ENCODE measurements around the gene MYO1D.
"Not testable (repeated sequence)": the region's sequence is repeated elsewhere in the genome, so short reads cannot be mapped to it uniquely, and the experiment has no call there.

MYO1D gene

DNA sequence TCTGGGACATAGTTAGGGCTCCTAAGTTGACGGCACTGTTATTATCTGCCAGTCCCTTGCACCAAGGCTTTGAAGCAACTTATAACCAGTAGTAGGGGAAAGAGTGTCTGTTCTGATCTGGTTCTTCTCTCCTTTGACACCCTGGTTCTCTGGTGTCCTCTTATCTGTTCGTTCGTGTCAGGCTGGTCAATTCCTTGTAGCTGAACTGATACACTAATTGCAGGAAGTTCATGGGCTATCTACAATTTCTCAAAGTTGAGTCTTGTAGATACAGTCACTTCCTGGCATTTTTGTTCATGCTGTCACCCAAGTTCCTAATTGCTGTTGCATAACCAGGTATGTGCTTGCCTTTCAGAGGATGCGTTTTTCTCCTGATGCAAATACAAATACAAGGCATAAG, 17.3 kb upstream of the MYO1D start:
- no peak for DNase-seq (ENCODE audit: low spot score)

GRCh38 chr17:32887410-32887809, 10.5 kb upstream of the MYO1D start:
- DNase-seq (ENCODE audit: low spot score) = not testable (repeated sequence)

DNA sequence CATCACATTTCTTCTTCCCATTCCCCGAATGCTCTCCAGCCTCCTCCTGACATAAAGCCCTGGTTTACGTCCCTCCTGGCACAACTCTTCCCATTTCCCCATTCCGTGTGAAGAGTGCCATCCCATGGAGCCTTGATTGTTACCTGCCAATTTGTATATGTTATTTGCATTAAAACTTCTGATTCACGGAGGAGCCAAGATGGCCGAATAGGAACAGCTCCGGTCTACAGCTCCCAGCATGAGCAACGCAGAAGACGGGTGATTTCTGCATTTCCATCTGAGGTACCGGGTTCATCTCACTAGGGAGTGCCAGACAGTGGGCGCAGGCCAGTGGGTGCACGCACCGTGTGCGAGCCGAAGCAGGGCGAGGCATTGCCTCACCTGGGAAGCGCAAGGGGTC, 10.0 kb upstream of the MYO1D start:
- not testable (repeated sequence) for DNase-seq (ENCODE audit: low spot score)

DNA sequence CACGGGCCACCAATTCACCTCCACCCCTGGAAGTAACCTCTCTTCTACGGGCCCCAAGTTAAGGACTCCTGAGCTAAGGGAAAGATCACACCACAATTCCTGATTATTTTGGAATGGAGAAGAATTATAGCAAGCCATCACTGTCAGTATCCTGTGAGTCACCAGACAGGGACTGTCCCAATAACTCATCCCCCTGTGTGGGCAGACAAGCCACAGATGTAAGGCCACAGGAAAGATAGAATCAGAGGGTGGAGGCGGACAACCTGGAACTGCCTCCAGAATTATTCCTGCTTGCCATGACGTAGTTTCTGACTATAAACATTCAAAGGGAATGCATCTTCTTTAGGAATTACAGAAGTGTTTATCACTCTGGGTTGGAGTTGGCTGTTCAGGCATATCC, 5.8 kb upstream of the MYO1D start:
- DNase-seq (ENCODE audit: low spot score) = no peak

- DNase-seq (ENCODE audit: low spot score) = no peak
These were observed 5.1 kb upstream of the MYO1D start for GRCh38 chr17:32882029-32882428.

DNA sequence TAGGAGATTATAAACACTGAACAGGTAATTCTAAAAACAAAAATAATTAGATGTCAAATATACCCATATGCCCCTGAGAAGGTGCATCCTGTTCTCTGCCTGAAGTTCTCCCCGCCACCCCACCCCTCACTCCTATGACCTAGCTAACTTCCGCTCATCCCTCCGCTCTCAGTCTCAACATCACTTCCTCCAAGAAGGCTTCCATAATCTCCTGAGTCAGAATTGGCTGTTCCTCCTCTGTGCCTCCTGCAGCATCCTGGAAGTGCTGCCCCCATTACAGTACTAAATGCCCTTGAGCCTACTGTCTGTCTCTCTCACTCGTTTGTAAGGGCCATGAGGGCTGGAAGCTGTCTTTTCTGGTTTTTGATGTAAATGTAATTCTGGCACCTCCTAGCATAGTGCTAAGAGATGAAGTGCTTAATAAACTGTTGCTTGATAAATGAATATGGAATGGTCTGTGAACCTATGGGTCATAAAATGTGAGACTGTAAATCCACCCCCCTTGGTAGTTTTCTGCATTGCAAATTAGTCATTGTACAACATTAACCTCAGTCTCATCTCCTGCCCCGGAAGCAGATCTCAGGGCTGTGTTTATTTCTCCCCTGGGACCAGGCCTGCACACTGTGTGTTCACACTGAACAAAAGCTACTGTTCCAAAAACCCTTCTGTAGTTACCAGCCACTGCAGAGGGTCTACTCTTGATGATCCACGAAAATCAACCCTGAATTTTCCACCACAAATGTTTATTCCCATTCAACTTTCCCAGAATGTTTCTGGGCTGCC, 3.9 kb upstream of the MYO1D start:
- no peak for DNase-seq (ENCODE audit: low spot score)

- no peak for DNase-seq (ENCODE audit: low spot score)
These were observed 2.2 kb upstream of the MYO1D start for GRCh38 chr17:32879134-32879533.

- no peak for DNase-seq (ENCODE audit: low spot score)
These were observed 1.3 kb upstream of the MYO1D start for GRCh38 chr17:32878211-32878610.

GRCh38 chr17:32877164-32877764, 340 bp upstream of the MYO1D start:
- DNase-seq (ENCODE audit: low spot score) = peak; percentile 92

DNA sequence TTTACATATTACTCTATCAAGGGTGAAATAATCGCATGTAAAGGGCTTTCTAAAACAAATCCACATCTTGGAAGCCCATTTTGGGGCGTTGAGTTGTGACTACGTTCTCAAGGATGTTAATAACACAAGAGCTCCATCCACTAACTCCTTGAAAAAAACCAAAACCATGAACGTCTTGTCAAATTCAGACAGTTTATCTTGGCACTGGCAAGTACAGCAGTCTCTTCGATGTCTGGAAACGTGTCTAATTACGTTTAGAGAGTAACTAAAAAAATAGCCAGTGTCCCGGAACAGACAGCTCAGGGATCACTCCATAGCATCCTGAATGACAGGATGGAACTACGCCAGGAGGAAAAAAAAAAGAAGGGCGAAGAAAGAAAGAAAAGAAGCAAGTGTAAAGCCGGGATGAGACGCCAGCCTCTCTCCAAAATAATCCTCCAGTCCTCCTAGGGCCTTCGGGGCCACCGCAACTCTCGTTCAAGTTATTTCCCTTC, 954 bp downstream of the MYO1D start:
- DNase-seq (ENCODE audit: low spot score) = no peak

- no peak for DNase-seq (ENCODE audit: low spot score)
These were observed 1.6 kb downstream of the MYO1D start for GRCh38 chr17:32875230-32875917.

GRCh38 chr17:32873114-32873513, 3.8 kb downstream of the MYO1D start:
- no peak for DNase-seq (ENCODE audit: low spot score)

GRCh38 chr17:32871746-32872145, 5.2 kb downstream of the MYO1D start:
- no peak for DNase-seq (ENCODE audit: low spot score)

DNA sequence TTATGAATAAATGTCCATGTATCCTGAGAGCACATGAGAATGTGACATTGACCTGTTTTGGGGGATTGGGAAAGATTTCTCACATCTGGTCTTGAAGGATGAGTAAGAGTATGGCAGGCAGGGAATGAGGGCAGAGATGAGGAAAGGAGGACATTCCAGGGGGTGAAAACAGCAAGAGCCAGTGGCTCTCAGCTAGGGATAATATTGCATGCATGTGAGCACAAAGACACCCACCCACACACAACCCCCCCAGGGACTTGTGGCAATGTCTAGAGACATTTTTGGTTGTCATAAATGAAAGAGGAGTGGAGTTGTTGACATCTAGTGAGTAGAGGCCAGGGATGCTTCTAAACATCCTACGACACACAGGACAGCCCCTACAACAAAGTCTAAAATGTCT, 6.0 kb downstream of the MYO1D start:
- DNase-seq (ENCODE audit: low spot score) = no peak

DNA sequence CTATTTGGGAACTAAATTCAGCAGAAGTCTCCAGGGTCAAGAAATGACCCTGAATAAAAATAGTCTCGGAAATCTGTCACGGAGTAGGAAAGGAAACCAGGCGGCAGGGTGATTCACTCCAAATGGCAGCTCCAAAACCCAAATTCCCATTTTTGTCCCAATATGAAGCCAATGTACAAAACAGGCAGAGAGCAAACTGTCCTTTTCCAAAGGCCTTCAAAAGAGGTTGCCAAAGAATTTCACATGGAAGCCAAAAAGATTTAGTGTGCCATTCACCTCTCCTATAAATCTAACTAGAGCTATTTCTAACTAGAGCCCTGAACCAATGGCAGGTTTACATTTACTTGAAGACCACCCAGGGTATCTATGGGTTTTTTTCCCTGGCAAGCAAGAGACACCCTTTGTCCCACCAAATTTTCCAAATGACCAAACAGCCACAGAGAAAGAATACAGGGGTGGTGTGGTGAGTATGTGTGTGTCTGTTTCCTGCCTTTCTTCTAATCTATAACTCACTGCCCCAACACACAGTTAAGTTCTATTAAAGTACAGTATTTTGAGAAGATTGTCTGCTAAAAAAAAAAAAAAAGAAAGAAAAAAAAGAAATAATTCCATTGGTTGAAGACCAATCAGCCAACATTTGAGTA, 6.8 kb downstream of the MYO1D start:
- no peak for DNase-seq (ENCODE audit: low spot score)

GRCh38 chr17:32869345-32870026, 7.4 kb downstream of the MYO1D start:
- no peak for DNase-seq (ENCODE audit: low spot score)

DNA sequence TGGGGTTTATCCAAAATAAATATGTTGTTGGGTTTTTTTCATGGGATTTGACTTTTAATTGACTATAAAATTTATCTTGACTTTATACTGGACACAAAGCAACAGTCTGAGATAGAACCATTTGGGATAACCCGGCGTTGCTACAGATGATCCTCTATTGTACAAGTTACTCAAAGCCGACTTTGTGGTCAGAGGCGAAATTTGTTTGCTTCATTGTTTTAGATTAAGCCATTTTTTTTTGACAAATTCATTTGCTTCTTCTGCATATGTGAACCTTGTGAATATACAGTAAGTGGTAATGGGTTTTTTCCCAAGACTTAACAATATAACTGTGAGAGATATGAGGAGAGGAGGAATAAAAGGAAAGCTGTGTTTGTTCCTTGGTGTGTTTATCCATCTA, 11.8 kb downstream of the MYO1D start:
- DNase-seq (ENCODE audit: low spot score) = no peak

DNA sequence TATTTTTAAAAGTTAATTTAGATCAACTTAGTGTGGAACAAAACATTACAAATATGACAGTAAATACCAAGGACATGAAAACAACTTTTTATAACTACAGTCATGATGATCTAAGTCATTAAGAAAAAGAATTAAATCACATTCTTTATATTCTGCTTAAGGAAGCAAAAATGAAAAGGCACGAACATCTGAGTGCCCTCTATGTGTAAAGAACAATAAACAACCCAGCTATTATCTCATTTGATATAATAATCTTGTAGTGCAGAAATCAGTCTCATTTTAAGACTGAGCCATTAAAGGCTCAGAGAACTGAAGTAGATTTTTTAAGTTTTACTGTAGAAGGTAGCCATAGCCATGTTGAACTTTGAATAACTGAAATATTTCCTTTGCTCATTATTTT, 13.4 kb downstream of the MYO1D start:
- DNase-seq (ENCODE audit: low spot score) = no peak

DNA sequence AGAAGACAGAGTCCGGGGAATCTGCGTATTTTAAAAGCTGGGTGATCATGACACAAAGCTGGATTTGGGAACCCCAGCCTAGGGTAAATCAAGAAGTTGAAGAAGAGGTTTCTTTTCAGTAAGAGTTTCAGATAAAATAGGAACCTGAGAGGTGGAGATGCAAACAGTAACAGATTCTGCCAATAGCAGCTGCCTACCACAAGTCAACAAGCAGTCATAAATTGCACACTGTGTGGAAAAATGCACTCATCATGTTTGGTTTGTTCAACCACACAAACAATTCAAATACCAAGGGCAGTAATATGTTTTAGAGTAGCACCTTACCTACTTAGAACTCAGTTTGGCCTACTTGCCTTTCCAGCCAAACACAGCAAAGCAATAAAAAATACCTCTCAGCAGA, 14.0 kb downstream of the MYO1D start:
- peak; percentile 7 for DNase-seq (ENCODE audit: low spot score)

- peak; percentile 33 for DNase-seq (ENCODE audit: low spot score)
These were observed 14.9 kb downstream of the MYO1D start for GRCh38 chr17:32861981-32862380.

DNA sequence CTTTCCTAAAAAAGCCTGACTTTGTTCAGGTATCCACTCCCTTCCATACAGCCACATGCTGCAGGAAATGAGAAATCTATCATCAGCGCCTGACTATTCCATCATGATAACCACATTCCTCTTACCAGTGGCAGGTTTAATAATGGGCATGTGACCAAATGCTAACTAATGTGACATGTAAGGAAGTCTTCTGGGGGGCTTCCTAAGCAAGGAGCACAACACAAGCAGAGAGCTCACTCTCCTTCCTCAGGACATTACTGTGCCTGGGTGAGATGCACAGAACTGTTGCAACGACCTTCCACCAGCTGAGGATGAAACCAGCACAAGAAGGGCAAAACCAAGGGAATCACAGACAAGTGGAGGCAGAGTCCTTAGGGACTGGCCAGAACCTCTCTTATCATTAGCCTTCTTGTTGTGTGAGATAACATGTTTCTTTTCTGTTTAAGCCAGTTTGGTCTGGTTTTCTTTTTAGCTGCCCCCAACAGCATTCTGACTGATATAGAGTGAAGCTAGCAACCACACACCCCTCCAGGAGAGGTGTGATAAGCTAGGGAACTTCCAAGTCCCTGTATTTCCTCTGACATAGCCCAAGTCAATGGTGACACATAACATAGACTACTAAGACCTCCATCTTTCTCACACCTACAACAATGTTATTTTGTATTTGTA, 16.9 kb downstream of the MYO1D start:
- no peak for DNase-seq (ENCODE audit: low spot score)
